Measurements from ENCODE around the gene TEC.

Gene TEC

DNA sequence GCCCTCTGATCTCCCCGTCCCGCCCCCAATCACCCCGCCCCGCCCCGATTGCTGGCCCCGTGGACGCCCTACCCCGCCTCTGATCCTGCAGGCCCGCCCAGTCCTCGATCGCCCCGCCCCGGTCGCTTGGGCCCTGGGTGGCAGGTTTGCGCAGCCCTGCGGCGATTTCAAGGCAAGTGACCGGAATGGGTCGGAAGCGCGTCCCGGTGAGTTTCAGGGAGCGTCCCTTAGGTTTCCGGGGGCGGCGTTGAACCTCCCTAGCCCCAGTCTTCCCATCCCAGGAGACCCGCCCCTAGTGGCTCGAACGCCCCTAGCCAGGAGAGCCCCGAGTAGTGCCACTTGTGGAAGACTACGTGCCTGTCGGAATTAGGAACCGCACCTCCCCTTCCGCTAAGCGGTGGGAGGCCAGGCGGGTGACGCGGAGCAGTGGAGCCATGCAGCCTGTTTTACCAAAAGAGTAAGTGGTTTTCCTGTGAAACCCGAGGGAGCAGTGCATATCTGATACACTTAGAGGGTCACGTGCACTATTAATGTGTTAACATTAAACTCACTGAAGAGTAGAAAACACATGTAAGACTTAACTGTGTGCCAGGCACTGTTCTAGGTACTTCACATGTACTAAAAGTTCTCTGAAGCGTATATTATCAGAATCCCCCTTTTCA is 354 bp upstream of the TEC start:
- DNase-seq: peak in 49 of 56 donors; percentile 1 to 72 (median 30)

DNA sequence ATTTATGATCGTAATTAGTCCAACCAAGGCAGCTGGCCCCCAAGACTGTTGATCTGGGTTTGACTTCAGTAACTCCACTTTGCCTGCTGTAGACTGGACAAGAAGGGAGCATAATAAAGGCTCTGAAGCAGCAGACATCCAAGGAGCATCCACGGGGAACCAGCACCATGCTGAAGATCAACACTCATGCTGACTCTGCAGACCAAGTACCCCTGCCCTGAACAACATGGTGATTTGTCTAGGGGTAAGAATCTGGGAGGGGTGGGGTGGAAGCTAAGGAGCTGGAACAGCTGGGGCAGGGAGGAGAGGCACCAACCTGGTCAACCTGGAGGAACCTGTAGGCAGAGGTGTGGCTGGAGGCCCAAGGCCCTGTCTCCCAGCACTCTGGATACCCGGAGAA is 2.1 kb downstream of the TEC start:
- no peak for DNase-seq

DNA sequence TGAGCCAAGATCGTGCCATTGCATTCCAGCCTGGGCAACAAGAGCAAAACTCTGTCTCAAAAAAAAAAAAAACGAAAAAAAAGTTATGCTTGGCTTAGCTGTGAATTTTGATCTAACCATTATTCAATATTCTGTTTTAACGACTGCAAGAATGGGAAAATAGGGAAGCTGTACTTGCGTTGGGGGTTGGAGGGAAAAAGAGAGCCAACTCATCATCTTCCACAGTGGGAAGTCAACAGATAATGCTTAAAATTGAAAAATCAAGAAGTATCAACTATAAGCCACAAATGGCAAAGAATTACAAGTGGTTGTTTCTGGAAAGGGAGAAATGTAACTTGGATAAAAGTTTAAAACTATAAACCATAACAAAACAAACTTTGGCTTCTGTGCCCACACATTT is 2.9 kb downstream of the TEC start:
- DNase-seq: no peak

GRCh38 chr4:48262926-48263325 is 6.7 kb downstream of the TEC start:
- DNase-seq: no peak

GRCh38 chr4:48262484-48262883 is 7.2 kb downstream of the TEC start:
- no peak for DNase-seq

GRCh38 chr4:48261281-48261680 is 8.4 kb downstream of the TEC start:
- no peak for DNase-seq

- DNase-seq: no peak
Observed at GRCh38 chr4:48259748-48260147, 9.9 kb downstream of the TEC start.

GRCh38 chr4:48258845-48259397 is 10.7 kb downstream of the TEC start:
- DNase-seq: no peak

DNA sequence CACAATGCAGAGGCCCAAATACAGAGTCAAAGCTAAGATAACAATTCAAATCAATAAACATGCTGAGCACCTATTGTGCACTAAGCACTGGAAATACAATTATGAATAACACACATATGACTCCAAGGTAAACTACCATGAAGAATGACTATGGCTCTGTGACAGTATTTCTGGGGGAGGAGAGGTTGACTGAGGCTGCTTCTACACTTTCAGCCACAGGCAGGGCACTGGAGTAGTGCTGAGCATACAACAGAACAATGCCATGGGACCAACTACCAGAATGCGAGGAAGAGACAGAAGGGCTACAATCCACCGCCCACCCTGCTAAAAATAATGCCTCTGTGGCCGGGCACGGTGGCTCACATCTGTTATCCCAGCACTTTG is 13.7 kb downstream of the TEC start:
- DNase-seq: no peak

DNA sequence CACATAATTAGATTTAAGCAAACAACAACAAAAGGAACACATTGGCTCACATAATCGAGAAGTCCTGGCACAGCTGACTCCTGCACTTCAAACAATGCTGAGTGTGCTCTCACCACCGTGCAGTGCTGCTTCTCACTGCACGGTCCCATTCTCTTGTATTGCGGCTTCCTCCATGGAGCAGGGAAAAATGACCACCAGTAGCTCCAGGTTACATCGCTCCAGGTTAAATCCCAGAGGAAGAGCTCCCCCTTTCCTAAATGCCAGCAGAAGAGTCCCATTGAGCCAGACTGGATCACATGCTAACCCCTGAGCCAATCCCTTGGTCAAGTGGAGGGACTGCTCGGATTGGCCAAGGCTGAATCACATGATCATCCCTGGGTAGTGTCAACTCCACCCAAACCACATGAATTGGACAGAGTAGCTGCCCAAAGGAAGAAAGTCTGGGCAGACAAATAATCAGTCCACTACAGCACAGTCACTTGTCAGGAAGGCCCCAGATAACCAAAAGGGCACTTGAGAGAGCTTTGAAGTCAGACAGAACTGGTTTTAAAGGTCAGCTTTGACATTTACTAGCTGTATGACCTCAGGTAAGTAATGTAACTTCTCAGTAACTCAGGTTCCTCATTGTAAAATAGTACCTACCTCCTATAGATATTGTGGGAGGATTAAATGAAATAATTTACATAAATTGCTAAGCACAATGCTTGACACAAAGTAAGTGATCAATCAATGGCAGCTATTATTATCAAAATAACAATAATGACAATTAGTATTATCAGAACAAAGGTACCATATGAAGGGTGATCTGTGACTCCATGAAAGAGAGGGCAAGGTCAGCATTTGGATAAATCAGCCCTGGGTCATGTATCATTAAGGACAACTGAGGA is 14.3 kb downstream of the TEC start:
- DNase-seq: no peak

- DNase-seq: peak in 6 of 56 donors; percentile 1 to 19 (median 4)
Observed at GRCh38 chr4:48254381-48255071, 15.1 kb downstream of the TEC start.

DNA sequence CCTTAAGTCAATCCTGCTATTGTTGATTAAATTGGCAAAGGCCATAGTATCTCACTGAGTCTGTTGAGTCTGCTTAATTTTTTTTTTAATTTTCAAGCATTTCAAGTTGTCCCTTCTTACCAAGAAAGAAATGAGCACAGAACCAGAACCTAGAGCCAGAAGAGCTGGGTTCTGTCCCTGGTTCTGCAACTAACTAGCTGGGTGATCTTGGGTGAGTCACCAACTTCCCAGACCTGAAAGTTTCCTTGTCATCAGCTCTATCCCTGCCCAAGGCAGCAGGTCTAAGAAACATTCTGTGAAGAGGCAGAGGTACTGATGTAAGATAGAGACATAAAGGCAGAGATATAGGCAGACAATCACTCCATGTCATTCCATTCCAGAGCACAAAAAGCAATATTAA is 17.3 kb downstream of the TEC start:
- no peak for DNase-seq

DNA sequence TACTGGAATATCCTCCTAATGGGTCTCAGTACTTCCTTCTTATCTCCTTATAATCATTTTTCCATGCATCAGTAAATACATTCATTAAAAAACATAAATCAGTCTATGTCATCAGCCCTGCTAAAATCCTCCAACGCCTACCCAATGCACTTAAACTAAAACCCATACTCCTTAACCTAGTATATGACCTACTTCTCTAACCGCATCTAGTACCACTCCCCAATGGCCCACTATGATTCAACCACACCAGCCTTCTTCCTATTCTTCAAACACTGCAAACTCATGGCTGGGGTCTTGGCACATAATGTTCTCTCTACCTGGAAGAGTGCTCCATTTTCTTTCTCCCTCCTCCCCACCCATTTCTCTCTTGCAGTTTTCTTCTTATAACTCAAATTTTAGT is 18.7 kb downstream of the TEC start:
- no peak for DNase-seq

GRCh38 chr4:48250343-48250742 is 19.3 kb downstream of the TEC start:
- no peak for DNase-seq

DNA sequence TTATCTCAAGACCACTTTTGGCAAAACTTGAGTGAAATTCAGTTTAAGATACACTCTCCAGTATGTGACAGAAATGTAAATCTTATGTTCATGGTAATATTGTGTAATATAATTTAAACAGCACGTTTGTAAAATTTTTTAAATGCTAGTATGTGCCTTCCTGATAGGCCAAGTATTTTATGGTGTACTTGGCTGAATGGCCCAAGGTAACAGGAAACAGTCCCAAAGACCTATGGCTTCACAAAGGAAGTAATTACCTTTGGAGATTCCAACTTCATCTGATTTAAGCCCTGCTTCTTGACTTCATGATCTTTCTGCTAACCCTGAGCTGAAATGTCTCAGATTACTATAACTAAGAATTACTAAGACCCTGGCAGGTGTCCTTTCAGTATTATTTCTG is 20.3 kb downstream of the TEC start:
- DNase-seq: no peak

- DNase-seq: no peak
Observed at GRCh38 chr4:48248559-48248953, 21.1 kb downstream of the TEC start.

DNA sequence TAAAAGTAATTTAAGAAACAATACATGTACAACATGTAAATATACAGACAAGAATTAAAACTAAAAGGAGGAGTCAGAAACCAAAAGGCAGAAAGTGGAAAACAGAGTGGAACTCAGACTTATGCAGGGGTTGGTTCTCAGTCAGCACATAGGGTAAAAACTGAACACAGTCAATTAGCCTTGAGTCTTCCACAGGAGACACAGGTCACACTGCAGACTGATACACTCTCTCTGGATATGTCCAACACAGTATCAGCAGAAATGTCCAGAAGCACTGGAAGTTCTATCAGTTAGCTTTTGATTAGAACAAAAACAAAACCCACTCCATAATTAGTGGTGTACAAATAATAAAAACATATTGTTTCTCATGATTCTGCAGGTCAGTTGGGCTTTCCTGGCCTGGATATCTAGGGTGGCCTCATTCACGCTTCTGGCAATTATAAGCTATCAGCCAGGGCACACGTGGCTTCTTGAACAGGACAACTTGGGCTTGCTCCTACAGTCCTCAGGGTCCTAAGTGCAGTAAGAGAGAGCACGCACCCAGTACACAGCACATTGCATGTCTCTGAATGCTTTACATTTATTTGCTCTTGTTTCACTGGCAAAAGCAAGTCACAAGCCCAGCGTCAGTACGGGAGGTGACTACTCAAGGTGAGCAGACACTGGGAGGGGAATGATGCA is 21.6 kb downstream of the TEC start:
- no peak for DNase-seq

DNA sequence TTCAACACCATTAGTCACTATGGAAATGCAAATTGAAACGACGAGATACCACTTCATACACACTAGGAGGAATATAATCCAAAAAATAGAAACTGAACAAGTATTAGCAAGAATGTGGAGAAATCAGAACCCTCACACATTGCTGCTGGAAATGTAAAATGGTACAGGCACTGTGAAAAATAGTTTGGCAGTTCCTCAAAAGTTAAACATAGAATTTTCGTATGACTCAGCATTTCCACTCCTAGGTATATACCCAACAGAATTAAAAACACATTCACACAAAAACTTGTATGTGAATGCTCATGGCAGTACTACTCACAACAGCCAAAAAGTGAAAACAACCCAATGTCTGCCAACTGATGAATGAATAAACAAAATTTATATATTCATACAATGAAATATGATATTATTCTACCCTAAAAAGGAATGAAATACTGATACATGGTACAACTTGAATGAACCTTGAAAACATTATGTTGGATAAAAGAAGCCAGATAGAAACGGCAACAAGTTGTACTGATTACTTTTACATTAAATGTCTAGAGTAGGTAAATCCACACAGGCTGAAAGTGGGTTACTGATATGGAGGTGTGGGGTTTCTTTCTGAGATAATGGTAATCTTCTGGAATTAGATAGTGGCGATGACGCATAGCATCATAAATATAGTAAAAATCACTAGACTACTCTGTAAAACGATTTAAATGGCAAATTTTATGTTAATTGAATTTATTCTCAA is 22.3 kb downstream of the TEC start:
- no peak for DNase-seq

GRCh38 chr4:48244665-48245064 is 25.0 kb downstream of the TEC start:
- DNase-seq: no peak

DNA sequence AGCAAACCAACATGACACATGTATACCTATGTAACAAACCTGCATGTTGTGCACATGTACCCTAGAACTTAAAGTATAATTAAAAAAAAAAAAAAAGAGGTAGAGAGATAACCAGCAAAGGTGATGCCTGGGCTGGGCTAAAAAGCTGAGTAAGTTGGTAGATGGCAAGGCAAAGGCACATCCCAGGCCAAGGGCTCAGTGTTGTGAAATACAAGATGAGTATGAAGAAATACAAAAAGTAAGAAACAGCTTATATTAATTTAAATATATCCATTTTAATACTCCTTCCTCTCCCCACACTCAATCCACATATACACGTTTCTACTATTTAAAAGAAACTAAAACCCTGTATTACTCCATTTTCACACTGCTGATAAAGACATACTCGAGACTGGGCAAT is 25.8 kb downstream of the TEC start:
- DNase-seq: no peak

DNA sequence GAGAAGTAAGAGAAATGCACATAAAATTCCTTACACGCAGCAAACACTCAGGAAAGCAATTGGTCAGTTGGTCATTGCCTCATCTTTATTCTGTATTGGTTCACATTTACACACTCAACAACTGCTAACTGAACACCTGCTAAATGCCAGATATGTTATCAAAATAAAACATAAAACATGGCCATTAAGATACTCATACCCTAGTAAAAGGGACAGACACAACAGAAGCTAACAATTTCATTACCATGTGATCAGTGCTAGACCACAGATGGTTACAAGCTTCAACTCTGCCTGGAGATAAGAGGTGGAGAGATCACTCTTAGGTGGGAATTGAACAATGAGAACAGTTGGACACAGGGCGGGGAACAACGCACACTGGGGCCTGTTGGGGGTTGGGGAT is 26.2 kb downstream of the TEC start:
- no peak for DNase-seq

Measured in amygdala (tissue), 56 donors.